Limb (tissue), 2 donors: ENCODE results near the gene SELENOS.
A peak's percentile ranks its signal among the peaks of the same experiment; 100 is the strongest.

ENCODE experiments used
- DNase-seq, 2 donors: peaks; one replicate each; pipeline ENCODE4 v3.0.0-alpha.2; 2016; ENCODE audit errors: extremely low spot score in 2 of 2

The SELENOS gene

GRCh38 chr15:101251830-101252820, 25.2 kb downstream of the SELENOS start, which contains the start of gene CHSY1:
CHSY1 (minus strand) TSS chr15:101252048; CDS start chr15:101251456, 592 bp downstream.
- peak; percentile 91 to 94 for DNase-seq

GRCh38 chr15:101250873-101251829, 26.1 kb downstream of the SELENOS start:
- DNase-seq = peak in 1 of 2 donors; percentile 65

DNA sequence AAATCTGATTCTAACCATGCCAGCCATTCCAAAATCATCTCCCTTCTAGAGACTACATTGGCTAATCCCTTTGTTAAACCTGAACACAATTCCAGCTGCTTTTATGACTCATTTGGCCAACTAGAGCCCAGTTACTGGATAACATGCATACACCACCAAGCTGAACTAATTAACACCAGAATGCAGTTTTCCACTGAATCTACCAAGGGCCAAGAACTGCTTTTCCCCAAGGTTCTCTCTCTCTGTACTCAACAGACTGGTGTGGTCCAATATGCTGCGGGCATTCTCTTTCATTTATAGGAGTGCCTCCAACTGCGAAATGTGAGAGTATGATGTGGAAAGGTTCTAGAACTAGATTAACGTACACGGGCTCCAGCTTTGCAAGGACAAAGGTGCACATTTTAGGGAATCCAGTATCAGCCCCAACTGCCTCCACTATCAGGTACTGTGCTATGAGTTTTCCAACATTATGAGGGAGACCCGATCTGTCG, 26.9 kb downstream of the SELENOS start:
- no peak for DNase-seq

GRCh38 chr15:101248274-101248673, 29.0 kb downstream of the SELENOS start:
- DNase-seq = no peak

GRCh38 chr15:101246824-101247745, 30.2 kb downstream of the SELENOS start:
- DNase-seq = no peak

DNA sequence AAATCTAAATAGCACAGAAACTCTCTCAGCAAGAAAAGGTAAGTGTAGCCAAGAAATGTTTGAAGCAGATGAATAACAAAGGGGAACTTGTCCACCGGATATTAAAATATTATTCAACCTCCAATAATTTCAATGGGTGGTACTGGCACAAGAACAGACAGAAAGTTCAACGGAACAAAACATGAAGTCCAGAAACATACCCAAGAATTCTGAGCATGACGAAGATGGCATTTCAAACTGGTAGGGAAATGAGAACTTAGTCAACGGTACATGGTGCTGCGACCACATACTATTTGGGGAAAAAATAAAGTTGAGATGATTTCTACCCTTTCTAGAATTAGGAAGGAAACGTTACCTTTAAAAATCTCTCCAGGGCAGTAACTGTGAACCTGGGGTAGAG, 30.9 kb downstream of the SELENOS start:
- DNase-seq = no peak

GRCh38 chr15:101244889-101245668, 32.2 kb downstream of the SELENOS start:
- DNase-seq = no peak

GRCh38 chr15:101244036-101244781, 33.1 kb downstream of the SELENOS start:
- no peak for DNase-seq

- DNase-seq = no peak
Measured at GRCh38 chr15:101243420-101243819, 33.9 kb downstream of the SELENOS start.

DNA sequence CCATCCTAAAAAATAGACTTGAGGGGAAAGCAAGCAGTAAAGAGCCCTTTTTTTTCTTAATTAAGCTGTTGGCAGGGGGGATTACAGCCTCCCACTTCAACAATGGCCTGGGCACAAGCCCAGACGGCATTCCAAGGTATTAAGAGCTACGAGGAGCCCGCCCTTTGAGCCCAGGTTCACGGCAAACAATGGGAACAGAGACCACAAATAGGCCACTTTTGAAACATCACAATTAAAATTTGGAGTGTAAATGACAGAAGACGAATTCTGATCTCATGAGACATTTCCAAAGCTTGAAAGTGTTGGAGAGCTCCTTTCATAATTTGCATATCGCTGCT, 34.3 kb downstream of the SELENOS start:
- DNase-seq = no peak

GRCh38 chr15:101242160-101242998, 34.9 kb downstream of the SELENOS start:
- DNase-seq = no peak

DNA sequence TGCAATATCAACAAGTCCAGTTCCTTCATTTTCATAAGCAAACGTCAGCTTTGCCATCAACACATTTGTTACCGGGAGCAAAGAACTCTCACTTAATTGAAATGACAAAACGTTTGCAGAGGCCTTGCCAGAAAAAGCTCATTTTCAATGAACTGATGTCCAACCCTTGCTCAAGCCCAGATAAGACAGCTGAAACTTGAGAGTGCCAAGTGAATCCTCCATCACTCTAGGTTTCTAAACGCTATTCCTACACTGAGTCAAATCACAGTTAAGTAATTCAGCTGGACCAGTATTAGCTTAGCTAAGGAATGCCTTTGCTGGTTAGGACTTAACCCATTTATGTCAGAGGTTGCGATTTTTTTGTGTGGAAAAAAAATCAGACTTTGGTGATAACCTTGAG, 36.9 kb downstream of the SELENOS start:
- no peak for DNase-seq

- no peak for DNase-seq
Measured at GRCh38 chr15:101239724-101240136, 37.6 kb downstream of the SELENOS start.

DNA sequence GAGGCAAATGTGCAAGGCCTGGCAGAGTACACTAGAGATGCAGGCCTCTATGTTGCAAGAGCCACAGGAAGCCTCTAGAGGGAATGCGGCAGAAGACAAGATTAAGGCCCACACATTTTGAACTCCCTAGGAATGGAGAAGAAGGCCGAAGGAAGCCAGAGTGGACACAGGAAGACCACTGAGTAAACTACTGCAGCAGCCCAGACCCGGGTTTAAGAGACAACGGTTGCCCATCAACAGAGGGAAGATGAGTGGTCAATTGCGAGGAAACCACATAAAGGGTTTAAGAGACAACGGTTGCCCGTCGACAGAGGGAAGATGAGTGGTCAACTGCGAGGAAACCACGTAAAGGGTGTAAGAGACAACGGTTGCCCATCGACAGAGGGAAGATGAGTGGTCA, 40.0 kb downstream of the SELENOS start:
- DNase-seq = no peak

DNA sequence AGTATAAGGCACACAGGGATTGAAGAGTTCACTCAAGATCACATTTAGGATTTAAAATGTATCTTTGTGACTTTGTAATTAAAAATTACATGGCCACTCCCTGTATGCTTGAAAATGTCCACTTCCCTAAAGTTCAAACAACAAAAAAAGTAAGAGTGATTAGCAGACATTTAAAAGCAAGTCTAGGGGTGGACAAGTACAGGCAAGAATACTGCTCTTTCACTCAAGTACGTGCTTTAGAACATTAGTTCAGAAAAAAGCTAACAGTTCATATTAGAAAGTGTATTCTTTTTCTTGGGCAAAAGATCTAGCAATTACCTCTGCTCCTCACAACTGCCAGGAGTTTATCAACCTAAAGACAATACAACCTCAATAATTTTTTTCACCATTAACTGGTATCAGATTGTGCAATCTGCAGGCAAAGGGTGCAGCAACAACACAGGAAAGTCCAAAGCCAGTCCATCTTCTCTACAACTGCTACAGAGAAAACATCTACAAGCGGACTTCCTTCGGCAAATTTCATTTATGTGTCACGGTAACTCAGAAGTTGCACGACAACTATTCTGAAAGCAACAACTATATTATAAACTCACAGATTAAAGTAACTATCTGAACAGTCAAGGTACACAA, 43.5 kb downstream of the SELENOS start:
- no peak for DNase-seq

GRCh38 chr15:101232677-101233076, 44.6 kb downstream of the SELENOS start:
- DNase-seq = no peak

DNA sequence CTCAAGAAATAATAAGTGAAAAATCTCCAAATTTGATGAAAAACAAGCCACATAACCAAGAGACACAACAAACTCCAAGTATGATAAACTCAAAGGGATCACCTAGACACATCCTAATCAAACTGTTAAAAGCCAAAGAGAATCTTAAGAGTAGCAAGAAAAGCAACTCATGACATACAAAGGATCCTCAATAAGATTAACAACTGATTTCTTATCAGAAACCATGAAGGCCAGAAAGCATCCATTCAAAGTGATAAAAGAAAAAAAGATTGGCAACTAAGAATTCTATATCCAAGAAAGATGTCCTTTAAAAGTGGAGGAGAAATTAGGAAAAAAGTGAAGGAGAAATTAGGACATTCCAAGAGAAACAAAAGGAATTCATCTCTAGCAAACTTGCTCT, 49.0 kb downstream of the SELENOS start:
- DNase-seq = no peak

DNA sequence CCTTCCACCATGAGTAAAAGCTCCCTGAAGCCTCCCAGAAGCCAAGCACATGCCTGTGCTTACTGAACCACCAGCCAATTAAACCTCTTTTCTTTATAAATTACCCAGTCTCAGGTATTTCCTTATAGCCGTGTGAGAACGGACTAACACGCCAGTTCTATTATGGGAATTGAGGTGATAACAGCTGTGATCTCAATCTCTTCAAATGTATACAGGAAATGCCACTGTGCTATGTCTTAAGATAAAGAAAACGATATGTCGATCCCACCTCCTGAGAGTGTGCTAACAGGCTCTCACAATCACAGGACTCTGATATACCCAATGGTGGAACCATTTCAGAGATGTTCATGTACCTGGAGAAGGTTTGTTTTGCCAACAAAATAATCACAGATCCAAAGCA, 51.6 kb downstream of the SELENOS start:
- no peak for DNase-seq
